ENCODE measurements around the gene FAM228B. TPM values are rescaled to one million over a fixed set of nuclear protein-coding genes. Genes with fewer than 3 reads are reported as not detected.

Gene FAM228B
- total RNA-seq, 1 experiment from 2014 or later, result 10.6 TPM

- Mint-ChIP-seq H3K4me3 (ENCODE audit: unreplicated experiment) (peak overlapping the region; percentile 75), H3K4me1 (ENCODE audit: insufficient read depth, unreplicated experiment) (peaks cover 28% of the 10 kb centered on the region), H3K27ac (ENCODE audit: low read depth, unreplicated experiment) (peak overlapping the region; percentile 92), H3K9me3 (ENCODE audit: unreplicated experiment) (no peaks in the 10 kb centered on the region), H3K36me3 (ENCODE audit: insufficient read depth, unreplicated experiment) (peaks cover 37% of the 10 kb centered on the region), H3K27me3 (ENCODE audit: insufficient read depth, unreplicated experiment) (no peaks in the 10 kb centered on the region)
- no peak for TF ChIP-seq CTCF (IDR thresholded peaks at IDR 0.05; ENCODE audit: unreplicated experiment)
- CTCF ChIA-PET, result interaction anchor here (0.5 to 4.8 kb wide), 29 partner anchors 12 to 590 kb away, joined by 3 to 41 read pairs (median 5); partner anchors contain the start of genes ATAD2B, FAM228B, MFSD2B and UBXN2A
- DNase-seq (ENCODE audit: unreplicated experiment), result peak; percentile 95
- BruUV-seq (replicated peaks), result TSS peak; percentile 37
- intact Hi-C loops (cut with micrococcal nuclease), result loop anchor here (1.0 to 5.0 kb wide), 8 partner anchors 40 to 299 kb away; partner anchors contain the start of genes ATAD2B, FAM228B, PFN4 and UBXN2A
- POLR2A ChIA-PET, result interaction anchor here (0.6 to 4.2 kb wide), 36 partner anchors 8 to 890 kb away, joined by 3 to 108 read pairs (median 6); partner anchors contain the start of genes ATAD2B, FAM228B, FKBP1B and ITSN2
Observed at GRCh38 chr2:24083567-24084385, 39.5 kb upstream of the FAM228B start.

DNA sequence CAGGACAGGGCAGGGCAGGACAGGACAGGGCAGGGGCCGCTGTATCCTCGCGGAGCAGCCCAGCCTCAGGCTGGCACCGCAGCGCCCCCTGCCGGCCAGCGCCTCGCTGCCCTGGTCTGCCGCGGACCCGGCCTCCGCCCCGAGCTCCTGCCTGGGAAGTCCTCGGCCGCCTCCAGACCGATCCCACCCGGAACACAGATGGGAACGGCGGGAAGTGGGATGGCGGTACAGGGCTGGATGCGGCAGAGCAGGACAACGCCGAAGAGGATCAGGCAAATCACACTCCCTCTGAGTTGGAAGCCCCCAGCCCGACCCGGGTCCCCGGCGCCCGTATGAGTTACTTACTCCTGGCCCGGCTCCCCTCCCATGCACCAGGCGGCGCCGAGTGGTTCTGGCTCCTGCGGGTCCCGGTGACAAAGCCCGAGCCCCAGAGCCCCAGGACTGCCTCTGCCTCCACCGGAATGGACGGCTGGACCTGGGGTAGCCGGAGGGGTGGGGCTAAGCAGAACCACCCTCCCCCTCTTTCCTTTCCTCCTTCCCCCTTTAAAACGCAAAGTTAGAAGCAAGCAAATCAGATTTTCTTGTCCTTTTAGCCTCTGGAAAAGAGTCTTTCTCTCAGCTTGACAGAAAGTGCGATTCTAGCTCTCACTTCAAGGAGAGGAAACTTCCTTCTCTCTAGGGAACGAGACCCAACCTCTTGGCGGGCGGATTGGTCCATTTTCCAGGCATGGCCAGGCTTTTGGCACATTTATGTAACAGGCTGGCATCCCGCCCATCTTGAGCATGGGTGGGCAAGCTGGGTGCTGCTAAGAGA lies 38.7 kb upstream of the FAM228B start, which contains the start of gene TP53I3:
Gene TP53I3, minus strand, starts transcription at position 449 of the 814 bp plus-strand sequence. CDS start 508 bp downstream, outside the sequence.
- peaks cover 28% of the 10 kb centered on the region for H3K4me1 Mint-ChIP-seq (ENCODE audit: insufficient read depth, unreplicated experiment)
- no peaks in the 10 kb centered on the region for H3K27me3 Mint-ChIP-seq (ENCODE audit: insufficient read depth, unreplicated experiment)
- H3K9me3 Mint-ChIP-seq (ENCODE audit: unreplicated experiment), result no peaks in the 10 kb centered on the region
- H3K4me3 Mint-ChIP-seq (ENCODE audit: unreplicated experiment), result peak within 1 kb of the TSS; percentile 75
- intact Hi-C loops (cut with micrococcal nuclease), result loop anchor here (1.0 to 5.0 kb wide), 8 partner anchors 39 to 298 kb away; partner anchors contain the start of genes ATAD2B, FAM228B, PFN4 and UBXN2A
- TF ChIP-seq CTCF (IDR thresholded peaks at IDR 0.05; ENCODE audit: unreplicated experiment), result peak; percentile 94
- peak; percentile 85 for DNase-seq (ENCODE audit: unreplicated experiment)
- peak within 1 kb of the TSS; percentile 92 for H3K27ac Mint-ChIP-seq (ENCODE audit: low read depth, unreplicated experiment)
- POLR2A ChIA-PET, result interaction anchor here (0.6 to 4.2 kb wide), 39 partner anchors 9 to 889 kb away, joined by 3 to 108 read pairs (median 5); partner anchors contain the start of genes ATAD2B, FAM228B, FKBP1B and ITSN2
- no TSS peak for BruUV-seq (replicated peaks)
- CTCF ChIA-PET, result interaction anchor here (0.6 to 4.8 kb wide), 38 partner anchors 8 to 944 kb away, joined by 3 to 41 read pairs (median 4); partner anchors contain the start of genes ATAD2B, FAM228B, SF3B6 and UBXN2A
- peaks cover 29% of the 10 kb centered on the region for H3K36me3 Mint-ChIP-seq (ENCODE audit: insufficient read depth, unreplicated experiment)

DNA sequence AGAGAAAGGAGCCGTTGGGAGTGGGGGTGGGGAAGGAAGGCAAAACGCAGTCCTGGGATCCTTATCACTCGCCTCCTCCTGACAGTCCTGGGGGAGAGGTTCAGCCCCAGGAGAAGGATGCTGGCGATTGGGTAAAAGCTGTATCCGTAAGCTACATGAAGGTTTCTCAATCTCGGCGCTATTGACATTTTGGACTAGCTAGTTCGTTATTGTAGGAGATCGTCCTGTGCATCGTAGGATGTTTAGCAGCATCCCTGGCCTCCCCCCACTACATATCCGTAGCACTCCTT lies 38.1 kb upstream of the FAM228B start:
- H3K27ac Mint-ChIP-seq (ENCODE audit: low read depth, unreplicated experiment), result peak overlapping the region; percentile 92
- ChIA-PET POLR2A (interaction anchor here (0.6 to 4.2 kb wide), 15 partner anchors 9 to 710 kb away, joined by 3 to 108 read pairs (median 6); partner anchors contain the start of genes ATAD2B, FAM228B, ITSN2 and PFN4), CTCF (interaction anchor here (0.6 to 4.8 kb wide), 25 partner anchors 9 to 944 kb away, joined by 3 to 41 read pairs (median 5); partner anchors contain the start of genes ATAD2B, FAM228B, SF3B6 and UBXN2A)
- TSS peak; percentile 9 for BruUV-seq (replicated peaks)
- no peaks in the 10 kb centered on the region for H3K27me3 Mint-ChIP-seq (ENCODE audit: insufficient read depth, unreplicated experiment)
- H3K4me1 Mint-ChIP-seq (ENCODE audit: insufficient read depth, unreplicated experiment), result peaks cover 28% of the 10 kb centered on the region
- TF ChIP-seq CTCF (IDR thresholded peaks at IDR 0.05; ENCODE audit: unreplicated experiment), result no peak
- intact Hi-C loops (cut with micrococcal nuclease), result no loop called here
- no peak for DNase-seq (ENCODE audit: unreplicated experiment)
- H3K4me3 Mint-ChIP-seq (ENCODE audit: unreplicated experiment), result peak overlapping the region; percentile 75
- H3K9me3 Mint-ChIP-seq (ENCODE audit: unreplicated experiment), result no peaks in the 10 kb centered on the region
- peaks cover 26% of the 10 kb centered on the region for H3K36me3 Mint-ChIP-seq (ENCODE audit: insufficient read depth, unreplicated experiment)

Data from MCF 10A (cell line).